ENCODE measurements around the gene RIPOR3. TPM values are rescaled to one million over a fixed set of nuclear protein-coding genes. Genes with fewer than 3 reads are reported as not detected.
"Not testable (repeated sequence)": the region's sequence is repeated elsewhere in the genome, so short reads cannot be mapped to it uniquely, and the experiment has no call there.

Gene RIPOR3
- total and polyA plus RNA-seq, 2 experiments from 2014 or later: 3.0 to 4.8 TPM

DNA sequence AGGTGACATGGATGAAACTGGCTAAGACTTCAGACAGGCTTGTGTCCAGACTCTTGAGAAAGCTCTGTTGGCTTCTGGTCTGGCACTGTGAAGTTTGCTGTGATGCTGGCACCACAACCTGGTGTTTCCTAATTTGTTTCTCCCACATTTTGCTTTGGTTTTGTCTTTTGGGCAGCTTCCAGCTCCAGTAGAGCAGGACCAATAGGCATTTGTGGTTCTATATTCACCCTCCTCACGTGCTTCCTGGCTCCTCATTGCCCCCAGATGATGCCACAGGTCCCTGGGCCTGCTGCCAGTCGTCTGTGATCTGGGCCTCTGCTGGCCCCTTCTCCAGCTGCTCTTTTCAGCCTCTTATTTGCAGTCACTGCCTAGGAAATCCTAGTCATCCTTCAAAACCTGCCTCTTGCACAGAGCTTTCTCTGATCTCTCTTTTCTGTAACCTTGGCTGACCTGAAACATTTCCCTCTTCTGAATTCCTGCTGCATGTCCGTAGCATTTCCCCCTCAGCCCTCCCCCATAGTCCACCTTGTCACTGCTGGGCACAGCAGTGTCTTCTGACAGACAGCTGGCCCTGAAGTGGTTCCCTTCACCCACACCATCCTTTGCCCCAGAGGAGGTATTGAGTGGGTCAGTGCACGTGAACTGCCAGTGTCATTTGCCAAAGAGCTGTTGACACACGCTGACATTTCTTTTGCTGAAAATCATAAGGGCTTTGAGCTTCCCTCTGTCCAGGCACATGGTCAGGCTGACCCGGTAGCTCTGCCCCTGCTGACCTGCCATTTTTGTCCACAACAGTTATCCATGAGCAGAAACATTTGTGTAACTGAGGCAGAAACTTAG, 118.2 kb downstream of the RIPOR3 start:
- H3K36me3 ChIP-seq: peaks cover 8% of the 10 kb centered on the region
- H3K27me3 ChIP-seq: no peaks in the 10 kb centered on the region
- H3K27ac ChIP-seq: peak overlapping the region; percentile 56
- TF ChIP-seq, protein P1, sequence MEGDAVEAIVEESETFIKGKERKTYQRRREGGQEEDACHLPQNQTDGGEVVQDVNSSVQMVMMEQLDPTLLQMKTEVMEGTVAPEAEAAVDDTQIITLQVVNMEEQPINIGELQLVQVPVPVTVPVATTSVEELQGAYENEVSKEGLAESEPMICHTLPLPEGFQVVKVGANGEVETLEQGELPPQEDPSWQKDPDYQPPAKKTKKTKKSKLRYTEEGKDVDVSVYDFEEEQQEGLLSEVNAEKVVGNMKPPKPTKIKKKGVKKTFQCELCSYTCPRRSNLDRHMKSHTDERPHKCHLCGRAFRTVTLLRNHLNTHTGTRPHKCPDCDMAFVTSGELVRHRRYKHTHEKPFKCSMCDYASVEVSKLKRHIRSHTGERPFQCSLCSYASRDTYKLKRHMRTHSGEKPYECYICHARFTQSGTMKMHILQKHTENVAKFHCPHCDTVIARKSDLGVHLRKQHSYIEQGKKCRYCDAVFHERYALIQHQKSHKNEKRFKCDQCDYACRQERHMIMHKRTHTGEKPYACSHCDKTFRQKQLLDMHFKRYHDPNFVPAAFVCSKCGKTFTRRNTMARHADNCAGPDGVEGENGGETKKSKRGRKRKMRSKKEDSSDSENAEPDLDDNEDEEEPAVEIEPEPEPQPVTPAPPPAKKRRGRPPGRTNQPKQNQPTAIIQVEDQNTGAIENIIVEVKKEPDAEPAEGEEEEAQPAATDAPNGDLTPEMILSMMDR (IDR thresholded peaks at IDR 0.05; ENCODE audit: low read depth, low read length): no peak
- H3K4me3 ChIP-seq: no peak overlapping the region
- peak; percentile 9 to 93 for DNase-seq (ENCODE audit: low read depth in 1 of 2, low spot score in 1 of 2)
- peaks cover 9% of the 10 kb centered on the region for H3K4me1 ChIP-seq (ENCODE audit: low read depth)
- no peaks in the 10 kb centered on the region for H3K9me3 ChIP-seq (ENCODE audit: low read depth)

DNA sequence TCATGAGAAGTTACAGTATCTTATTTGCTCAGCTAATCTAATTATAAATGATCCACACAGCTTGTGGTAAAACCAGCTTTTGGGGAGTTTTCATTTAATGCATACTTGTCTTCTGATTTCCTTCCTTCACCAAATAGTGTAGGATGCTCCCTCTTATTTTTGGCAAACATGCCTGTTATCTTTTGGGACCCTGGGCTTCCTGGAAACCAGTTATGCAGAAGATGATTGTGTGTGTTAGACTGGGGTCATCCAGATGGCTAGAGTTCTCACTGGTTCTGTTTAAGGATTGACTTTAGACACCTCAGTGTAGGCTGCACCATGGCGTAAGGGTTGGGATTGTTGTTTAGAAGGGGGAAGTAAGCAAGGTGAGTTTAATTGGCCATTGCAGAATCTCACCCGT, 119.9 kb downstream of the RIPOR3 start:
- Histone ChIP-seq H3K36me3 (peaks cover 3% of the 10 kb centered on the region), H3K9me3 (ENCODE audit: low read depth) (no peaks in the 10 kb centered on the region), H3K4me1 (ENCODE audit: low read depth) (peaks cover 9% of the 10 kb centered on the region), H3K27me3 (no peaks in the 10 kb centered on the region), H3K27ac (no peak overlapping the region), H3K4me3 (no peak overlapping the region)
- TF ChIP-seq, protein P1 (IDR thresholded peaks at IDR 0.05; ENCODE audit: low read depth, low read length): no peak
- no peak for DNase-seq (ENCODE audit: low read depth in 1 of 2, low spot score in 1 of 2)

DNA sequence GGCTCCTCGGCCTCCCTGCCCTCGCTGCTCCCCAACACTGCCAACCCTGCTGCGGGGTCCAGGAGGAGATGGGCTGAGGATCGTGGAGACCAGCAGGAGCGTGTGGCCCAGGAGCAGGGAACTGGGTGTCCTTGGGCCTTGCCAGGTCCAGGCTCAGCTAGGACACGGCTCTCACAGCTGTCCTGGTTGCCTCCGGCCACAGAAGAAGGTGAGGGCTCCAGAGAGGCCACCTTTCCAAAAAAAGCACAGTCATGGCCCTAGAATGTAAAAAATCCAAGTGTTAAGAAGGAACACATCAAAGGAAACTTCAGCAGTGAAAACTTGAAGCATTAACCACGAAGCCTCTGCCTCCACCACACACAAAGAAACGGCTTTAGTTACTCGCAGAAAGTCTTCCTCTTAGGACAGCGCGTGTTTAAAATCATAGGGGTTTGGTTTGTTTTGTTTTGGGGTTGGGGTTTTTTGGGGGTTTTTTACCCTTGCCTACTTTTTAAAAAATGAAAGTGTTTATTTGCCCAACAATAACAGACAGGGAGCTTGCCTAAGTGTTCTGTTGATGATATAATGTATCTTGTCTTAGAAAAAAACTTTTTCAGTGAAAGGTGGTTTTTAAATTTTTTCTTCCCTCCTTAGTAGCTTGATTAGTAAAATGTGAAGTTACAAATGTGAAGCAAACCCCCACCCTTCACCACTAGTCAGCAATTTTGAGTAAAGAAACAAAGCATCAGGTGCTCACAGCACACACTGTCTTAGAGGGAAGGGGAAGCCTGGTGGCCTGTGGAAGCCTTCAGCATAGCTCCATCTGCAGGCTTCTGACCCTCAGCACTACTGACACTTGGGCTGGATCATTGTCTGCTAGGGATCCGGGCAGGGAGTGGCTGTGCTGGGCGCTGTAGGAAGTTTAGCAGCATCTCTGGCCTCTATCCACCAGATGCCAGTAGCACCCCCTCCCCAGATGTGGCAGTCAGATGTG, 121.2 kb downstream of the RIPOR3 start:
- H3K27ac ChIP-seq: peak overlapping the region; percentile 39
- H3K4me3 ChIP-seq: no peak overlapping the region
- peak in 1 of 2 donors; percentile 51 for DNase-seq (ENCODE audit: low read depth in 1 of 2, low spot score in 1 of 2)

DNA sequence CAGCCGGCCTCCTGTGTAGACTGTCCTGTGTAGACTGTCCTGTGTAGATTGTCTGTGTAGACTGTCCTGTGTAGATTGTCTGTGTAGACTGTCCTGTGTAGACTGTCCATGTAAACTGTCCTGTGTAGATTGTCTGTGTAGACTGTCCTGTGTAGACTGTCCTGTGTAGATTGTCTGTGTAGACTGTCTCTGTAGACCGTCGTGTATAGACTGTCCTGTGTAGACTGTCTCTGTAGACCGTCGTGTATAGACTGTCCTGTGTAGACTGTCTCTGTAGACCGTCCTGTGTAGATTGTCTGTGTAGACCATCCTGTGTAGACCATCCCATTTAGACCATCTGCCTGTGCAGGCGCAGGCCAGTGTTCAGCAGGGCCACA, 121.9 kb downstream of the RIPOR3 start:
- not testable (repeated sequence) for H3K9me3 ChIP-seq (ENCODE audit: low read depth); H3K4me3 ChIP-seq; H3K27me3 ChIP-seq; H3K36me3 ChIP-seq; H3K4me1 ChIP-seq (ENCODE audit: low read depth); DNase-seq (ENCODE audit: low read depth in 1 of 2, low spot score in 1 of 2)
- peak overlapping the region; percentile 39 for H3K27ac ChIP-seq

More for the DNA sequence above, 121.2 kb downstream of the RIPOR3 start:
- H3K36me3 ChIP-seq: peaks cover 3% of the 10 kb centered on the region
- H3K4me1 ChIP-seq (ENCODE audit: low read depth): peaks cover 9% of the 10 kb centered on the region
- TF ChIP-seq, protein P1 (IDR thresholded peaks at IDR 0.05; ENCODE audit: low read depth, low read length): peak; percentile 54
- no peaks in the 10 kb centered on the region for H3K9me3 ChIP-seq (ENCODE audit: low read depth)
- no peaks in the 10 kb centered on the region for H3K27me3 ChIP-seq

DNA sequence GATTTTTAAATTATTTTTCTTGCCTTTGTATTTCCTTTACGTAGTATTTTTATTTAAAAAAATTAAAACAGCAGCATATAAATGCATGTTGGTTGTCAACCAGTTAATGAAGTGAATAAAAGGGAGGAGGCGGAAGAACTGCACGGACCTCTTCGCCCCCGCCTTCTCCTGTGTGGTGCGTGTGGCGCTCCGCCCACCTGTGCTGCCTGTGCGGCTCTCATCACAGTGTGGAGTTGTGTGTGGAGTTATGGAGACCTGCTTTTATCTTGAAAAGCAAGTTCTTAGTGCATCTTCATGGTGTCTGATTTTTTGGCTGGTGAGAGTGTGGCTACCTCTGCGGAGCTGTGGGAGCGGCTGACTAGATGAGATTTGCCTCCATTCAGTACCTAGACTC, 122.8 kb downstream of the RIPOR3 start:
- Histone ChIP-seq H3K27ac (no peak overlapping the region), H3K27me3 (no peaks in the 10 kb centered on the region), H3K9me3 (ENCODE audit: low read depth) (no peaks in the 10 kb centered on the region), H3K36me3 (peaks cover 3% of the 10 kb centered on the region), H3K4me1 (ENCODE audit: low read depth) (peaks cover 12% of the 10 kb centered on the region), H3K4me3 (no peak overlapping the region)
- no peak for DNase-seq (ENCODE audit: low read depth in 1 of 2, low spot score in 1 of 2)
- TF ChIP-seq, protein P1 (IDR thresholded peaks at IDR 0.05; ENCODE audit: low read depth, low read length): no peak

Measured in cardiac muscle cell (in vitro differentiated cells and primary cell).